Stimulated activated CD8-positive, alpha-beta memory T cell treated with anti-CD3 and anti-CD28 coated beads, Interleukin-4, amount 100 ng/mL, for 4 hours (primary cell): Measurements from ENCODE around the gene VIT.

ENCODE experiments used
- DNase-seq, 2 donors: peaks; one replicate each; pipeline ENCODE4 v3.0.0-alpha.2; 2020; ENCODE audit warnings: low read depth in 2 of 2, low spot score in 1 of 2

Gene VIT, protein sequence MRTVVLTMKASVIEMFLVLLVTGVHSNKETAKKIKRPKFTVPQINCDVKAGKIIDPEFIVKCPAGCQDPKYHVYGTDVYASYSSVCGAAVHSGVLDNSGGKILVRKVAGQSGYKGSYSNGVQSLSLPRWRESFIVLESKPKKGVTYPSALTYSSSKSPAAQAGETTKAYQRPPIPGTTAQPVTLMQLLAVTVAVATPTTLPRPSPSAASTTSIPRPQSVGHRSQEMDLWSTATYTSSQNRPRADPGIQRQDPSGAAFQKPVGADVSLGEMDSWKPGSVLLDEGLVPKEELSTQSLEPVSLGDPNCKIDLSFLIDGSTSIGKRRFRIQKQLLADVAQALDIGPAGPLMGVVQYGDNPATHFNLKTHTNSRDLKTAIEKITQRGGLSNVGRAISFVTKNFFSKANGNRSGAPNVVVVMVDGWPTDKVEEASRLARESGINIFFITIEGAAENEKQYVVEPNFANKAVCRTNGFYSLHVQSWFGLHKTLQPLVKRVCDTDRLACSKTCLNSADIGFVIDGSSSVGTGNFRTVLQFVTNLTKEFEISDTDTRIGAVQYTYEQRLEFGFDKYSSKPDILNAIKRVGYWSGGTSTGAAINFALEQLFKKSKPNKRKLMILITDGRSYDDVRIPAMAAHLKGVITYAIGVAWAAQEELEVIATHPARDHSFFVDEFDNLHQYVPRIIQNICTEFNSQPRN

DNA sequence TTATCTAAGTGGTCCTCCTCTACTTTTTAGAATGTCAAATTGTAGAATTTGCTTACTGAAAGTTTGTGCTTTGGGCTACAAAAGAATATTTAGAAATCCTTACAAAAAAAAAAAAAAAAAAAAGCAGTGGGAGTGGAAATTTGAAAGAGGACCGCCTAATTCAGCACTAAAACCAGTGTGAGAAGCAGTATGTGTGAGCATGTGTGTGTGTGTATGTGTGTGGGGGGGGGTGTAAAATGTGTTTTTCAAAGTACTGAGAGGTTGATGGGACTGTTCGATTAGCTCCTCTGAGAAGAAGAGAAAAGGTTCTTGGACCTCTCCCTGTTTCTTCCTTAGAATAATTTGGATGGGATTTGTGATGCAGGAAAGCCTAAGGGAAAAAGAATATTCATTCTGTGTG lies at the start of gene VIT:
Gene VIT, plus strand, starts transcription at position 175 of the 400 bp plus-strand sequence. CDS start 19,664 bp downstream, outside the sequence.
- DNase-seq = no peak

DNA sequence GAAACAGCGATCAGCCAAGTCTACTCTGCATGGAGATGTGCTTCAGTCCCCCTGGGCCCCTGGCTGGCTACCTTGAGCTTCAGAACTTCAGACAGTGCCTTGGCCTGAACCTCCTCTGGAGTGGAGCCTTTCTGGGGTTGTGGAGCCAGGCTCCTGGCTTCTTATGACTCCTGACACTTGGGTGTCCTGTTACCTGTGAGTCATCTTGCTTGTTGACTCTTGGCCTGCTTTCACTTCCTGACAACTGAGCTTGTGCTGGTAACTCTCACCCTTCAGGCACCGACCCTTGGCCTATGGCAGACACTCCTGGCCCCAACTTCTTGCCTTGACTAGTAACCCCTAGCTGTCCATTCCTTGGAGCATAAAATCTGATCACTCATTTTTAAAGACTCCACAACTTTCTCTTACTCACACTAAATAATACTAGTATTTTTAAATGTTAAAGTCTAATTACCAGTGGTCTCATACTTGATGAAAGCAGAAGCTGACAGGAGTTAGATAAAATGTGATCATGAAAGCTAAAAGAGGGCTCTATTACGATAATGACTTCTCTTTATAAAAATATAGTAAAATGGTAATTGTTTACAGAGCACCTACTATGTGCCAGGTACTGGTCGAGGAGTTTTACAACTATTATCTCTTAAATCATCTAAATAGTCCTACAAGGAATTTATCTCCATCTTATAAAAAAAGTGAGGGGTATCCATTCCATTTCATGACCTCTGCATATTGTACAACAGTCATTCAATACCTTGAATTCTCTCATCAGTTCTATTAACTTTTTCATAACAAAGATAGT lies 46.3 kb upstream of the VIT start:
- DNase-seq = no peak

- no peak for DNase-seq
These were observed 43.4 kb upstream of the VIT start for GRCh38 chr2:36653155-36653554.

DNA sequence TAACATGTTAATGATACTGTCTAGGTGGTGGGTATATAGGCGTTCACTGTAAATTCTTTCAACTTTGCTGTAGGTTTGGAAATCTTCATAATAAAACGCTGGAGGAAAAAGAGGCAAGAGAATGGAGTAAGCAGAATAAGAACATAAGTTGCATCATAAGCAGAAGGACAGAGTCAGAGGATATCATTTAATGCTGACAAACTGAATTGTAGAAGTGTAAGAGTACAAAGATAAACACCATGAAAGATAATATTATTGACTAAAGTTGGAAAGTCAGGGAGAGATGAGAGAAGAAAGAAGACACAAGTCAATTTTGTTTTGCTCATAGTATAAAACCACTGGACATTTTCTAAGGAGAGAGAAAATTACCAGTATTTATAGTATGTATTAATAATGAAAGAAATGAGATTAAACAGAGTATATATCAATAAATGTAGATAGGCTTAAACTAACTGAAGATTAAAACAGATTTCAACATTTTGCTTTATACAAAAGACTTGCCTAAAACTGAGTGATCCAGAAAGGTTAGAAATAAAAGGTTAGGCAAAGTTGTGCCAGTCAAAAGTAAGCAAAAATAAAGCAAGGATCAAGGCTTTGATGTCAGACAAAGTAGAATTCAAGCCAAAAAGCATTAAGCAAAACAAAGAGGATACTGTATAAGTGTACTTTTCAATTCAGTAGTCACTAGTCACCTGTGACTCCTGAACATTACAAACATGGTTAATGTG lies 42.4 kb upstream of the VIT start:
- DNase-seq = no peak

DNA sequence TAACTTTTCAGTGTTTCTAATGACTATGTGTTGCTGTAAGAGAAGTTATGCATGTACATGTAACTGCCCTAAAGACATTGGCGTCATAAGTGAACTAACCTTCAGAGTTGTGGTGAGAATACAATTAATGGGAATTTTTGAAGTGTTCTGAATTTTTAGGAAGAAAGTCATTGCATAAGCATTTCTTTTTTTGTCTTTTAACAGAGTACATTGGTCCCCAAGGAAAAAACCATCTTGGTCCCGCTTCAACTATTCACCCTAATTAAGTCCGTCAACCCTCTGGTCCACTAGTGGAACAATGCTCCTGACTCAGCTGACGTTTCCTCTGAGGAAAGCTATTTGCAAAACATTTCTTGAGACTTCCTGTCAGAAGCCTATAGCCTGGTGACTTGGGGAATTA lies 41.1 kb upstream of the VIT start:
- DNase-seq = no peak

DNA sequence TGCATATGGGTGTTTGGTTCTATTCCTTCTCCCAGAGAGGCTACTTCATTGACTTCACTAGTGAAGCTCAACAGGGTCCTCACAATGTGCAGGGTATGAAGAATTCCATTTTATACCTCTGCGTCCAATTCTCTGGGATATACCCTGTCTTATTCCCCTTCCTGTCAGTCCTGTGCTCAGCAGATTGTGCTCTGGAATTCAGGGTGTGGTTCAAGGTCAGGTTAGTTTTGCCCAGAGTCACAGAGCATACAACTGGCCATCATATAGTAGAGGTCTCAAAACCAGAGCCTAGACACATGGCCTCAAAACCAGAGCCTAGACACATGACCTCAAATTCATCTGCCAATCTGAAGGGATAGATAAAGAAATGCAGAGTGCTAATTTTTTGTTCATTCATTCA lies 38.8 kb upstream of the VIT start:
- DNase-seq = no peak

- no peak for DNase-seq
These were observed 38.2 kb upstream of the VIT start for GRCh38 chr2:36658277-36658748.

DNA sequence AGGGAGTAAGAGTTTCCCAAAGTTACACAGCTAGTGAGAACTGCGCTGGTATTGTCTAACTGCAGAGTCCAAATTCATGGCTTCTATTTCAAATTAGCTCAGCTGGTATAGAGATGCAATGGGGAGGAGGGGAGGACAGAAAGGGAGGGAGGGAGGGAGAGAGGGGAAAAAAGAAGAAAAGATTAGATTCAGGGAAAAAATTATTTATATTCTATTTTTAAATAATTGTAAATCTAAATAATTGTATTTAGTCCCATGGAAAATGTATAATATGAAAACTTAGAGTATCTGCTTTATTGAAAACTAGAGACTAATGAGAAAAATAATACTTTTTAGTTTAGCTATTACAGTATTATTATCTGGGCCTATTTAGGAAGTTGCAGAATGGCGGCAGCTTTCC lies 37.3 kb upstream of the VIT start:
- DNase-seq = no peak

DNA sequence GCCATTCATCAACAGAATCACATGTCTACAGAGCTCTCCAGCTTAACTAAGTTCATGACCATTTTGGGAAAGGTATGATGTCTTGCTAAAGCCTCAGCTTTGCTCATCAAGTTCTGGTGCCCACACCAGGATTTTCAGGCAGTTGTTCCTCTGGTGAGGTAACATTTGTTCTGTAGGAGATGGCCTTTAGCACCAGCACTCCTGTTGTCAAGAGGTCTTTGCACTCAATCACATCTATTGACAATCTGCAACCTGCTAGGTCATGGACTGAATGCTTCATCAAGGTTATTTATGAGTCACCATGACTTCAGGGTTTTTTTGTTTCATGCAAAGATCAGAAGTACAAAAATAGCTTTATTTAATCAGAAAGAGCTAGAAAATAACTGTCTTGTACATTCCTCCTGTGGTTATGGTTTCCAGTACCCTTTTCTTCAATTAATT lies 36.6 kb upstream of the VIT start:
- DNase-seq = no peak

DNA sequence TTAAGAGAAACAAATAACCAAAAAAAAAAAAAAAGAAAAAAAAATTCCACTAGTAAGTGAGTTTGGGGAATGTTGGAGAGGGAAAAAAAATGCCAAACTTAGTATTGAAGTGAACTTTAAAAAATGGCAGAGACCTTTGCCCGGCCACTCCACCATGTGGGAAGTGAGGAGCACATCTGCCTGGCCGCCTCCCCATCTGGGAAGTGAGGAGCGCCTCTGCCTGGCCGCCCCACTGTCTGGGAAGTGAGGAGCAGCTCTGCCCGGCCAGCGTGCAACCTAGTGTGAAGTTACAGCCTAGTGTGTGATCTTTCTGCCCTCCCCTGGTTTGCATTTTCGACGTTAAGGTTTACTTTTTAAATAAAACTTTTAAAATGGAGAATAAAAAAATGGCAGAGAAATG lies 33.9 kb upstream of the VIT start:
- DNase-seq = no peak

DNA sequence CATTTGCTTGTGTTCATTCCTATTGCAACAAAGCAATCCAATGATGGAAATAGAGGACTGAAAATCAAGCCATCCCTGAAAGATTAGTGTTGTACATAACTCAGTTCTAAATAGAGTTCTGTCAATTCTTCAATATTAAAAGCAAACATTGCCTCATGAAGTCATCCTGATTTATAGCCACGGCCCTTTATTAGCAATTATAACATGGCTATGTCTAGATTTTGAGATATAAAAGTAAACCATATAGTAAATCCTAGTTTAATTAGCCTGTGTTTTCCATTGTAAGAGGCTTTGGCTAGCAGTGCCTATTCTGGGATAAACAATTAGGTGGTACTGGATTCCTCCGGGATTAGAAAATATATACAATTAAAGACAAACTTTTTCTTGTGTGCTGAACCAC lies 33.2 kb upstream of the VIT start:
- no peak for DNase-seq

GRCh38 chr2:36663851-36664695 lies 32.4 kb upstream of the VIT start:
- no peak for DNase-seq

- DNase-seq = no peak
These were observed 31.8 kb upstream of the VIT start for GRCh38 chr2:36664696-36665076.

GRCh38 chr2:36667931-36668330 lies 28.6 kb upstream of the VIT start:
- no peak for DNase-seq

- no peak for DNase-seq
These were observed 25.5 kb upstream of the VIT start for GRCh38 chr2:36670881-36671595.

- DNase-seq = no peak
These were observed 24.8 kb upstream of the VIT start for GRCh38 chr2:36671731-36672130.

GRCh38 chr2:36672199-36672598 lies 24.3 kb upstream of the VIT start:
- no peak for DNase-seq

DNA sequence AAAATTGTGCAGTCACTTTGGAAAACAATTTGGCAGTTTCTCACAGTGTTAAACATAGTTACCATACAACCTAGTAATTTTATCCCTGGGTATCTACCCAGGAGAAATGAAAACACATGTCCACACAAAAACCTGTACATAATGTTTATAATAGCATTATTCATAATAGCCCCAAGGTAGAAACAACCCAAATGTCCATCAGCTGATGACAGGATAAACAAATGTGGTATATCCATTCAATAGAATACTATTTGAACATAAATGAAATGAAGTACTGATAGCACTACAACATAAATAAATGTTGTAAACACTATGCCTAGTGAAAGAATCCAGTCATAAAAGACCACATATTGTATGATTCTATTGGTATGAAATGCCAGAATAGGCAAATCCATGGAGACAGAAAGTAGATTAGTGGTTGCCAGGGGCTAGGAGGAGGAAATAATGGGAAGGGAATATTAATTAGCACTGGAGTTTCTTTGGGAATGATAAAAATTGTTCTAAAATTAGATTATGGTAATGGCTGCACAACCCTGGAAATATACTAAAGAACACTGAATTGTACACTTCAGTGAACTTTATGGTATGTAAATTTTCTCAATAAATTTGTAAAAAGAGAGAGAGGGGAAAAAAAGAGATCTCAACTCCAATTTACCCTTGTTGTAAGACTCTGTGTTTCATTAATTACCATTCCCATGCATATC lies 20.8 kb upstream of the VIT start:
- DNase-seq = no peak

DNA sequence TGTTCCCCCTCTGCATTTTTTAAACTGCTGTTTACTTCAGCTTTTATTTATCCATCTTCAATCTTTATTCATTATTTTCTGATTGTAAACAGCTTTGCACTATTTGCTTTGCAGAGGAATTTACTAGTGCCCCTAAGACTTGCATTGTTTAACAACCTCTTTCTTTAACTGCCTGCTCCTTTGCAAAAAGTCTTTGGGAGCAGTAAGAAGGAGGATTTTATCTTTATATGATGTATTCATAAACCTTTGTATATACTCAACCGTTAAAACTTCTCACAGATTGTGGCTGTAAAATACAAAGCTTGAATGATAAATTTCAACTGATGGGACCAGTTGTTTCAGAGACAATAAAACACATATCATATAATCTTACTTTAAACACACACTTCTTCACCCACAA lies 20.1 kb upstream of the VIT start:
- DNase-seq = no peak
